ENCODE measurements around the gene STING1.
"Not testable (repeated sequence)": the region's sequence is repeated elsewhere in the genome, so short reads cannot be mapped to it uniquely, and the experiment has no call there.

STING1 gene

DNA sequence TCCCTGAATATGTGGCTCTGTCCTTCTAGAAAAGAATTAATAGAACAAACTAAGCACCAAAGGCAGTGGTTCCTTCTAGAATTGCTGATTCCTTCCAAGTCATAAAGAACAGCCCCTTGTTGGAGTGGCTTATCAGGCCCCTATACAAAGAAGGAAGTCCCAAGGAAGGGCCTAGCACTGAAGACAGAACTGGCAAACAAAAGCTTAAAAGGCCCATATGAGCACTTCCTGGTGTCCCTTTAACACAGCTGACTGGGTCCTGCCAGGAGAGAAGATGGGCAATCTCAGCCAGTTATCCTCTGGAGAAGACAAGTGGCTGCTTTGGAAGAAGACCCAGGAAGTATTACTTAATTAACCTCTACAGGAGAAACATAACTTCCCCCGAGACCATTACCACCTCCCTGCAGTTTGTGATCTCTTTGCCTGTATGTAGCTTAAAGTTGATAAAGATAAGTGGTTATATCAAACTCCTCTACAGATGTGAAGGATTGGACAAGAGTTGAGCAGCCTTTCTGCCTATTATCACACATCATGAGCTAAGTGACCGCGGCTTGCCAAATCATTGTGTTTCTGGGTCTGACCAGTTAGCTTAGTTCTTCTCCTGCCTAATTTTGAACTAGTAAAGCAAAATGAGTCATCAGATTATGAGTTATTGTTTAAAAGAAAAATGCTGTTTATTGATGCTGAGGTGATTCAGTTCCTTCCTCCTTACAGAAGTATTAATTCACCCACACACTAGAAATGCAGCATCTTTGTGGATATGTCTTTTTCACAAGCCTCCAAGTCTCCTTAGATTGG lies 13.3 kb upstream of the STING1 start:
- H3K4me3 ChIP-seq (ENCODE audit: low read depth, low read length): no peak overlapping the region
- no peaks in the 10 kb centered on the region for H3K36me3 ChIP-seq (ENCODE audit: control insufficient read depth, insufficient read depth, low read length)
- H3K9ac ChIP-seq (ENCODE audit: low read depth, low read length): no peak overlapping the region
- no peaks in the 10 kb centered on the region for H3K4me1 ChIP-seq (ENCODE audit: control insufficient read depth, insufficient read depth, low read length)
- no peaks in the 10 kb centered on the region for H3K9me3 ChIP-seq (ENCODE audit: control insufficient read depth, insufficient read depth, low read length)
- H3K27ac ChIP-seq (ENCODE audit: low read depth, low read length): no peak overlapping the region
- no peaks in the 10 kb centered on the region for H3K27me3 ChIP-seq (ENCODE audit: control insufficient read depth, insufficient read depth, low read length)

DNA sequence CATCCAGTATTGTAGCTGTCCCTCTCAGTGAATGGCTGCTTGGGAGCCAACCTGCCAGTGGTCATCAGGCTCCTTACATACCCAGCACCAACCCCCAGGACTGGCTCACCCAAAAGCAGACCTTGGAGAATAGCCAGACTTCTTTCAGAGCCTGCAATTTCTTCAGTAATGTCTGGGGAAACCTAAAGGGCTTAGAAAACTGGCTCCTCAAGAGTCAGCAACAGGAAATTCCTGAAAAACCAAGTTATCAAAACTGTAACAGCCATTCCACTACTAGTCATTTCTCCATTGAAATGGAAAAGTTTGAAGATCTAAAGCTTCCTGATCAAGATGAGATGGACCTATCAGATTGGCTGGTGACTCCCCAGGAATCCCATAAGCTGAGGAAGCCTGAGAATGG lies 12.3 kb upstream of the STING1 start:
- H3K4me1 ChIP-seq (ENCODE audit: control insufficient read depth, insufficient read depth, low read length): no peaks in the 10 kb centered on the region
- H3K9me3 ChIP-seq (ENCODE audit: control insufficient read depth, insufficient read depth, low read length): no peaks in the 10 kb centered on the region
- H3K36me3 ChIP-seq (ENCODE audit: control insufficient read depth, insufficient read depth, low read length): no peaks in the 10 kb centered on the region
- no peaks in the 10 kb centered on the region for H3K27me3 ChIP-seq (ENCODE audit: control insufficient read depth, insufficient read depth, low read length)
- no peak overlapping the region for H3K4me3 ChIP-seq (ENCODE audit: low read depth, low read length)
- no peak overlapping the region for H3K27ac ChIP-seq (ENCODE audit: low read depth, low read length)
- H3K9ac ChIP-seq (ENCODE audit: low read depth, low read length): no peak overlapping the region

DNA sequence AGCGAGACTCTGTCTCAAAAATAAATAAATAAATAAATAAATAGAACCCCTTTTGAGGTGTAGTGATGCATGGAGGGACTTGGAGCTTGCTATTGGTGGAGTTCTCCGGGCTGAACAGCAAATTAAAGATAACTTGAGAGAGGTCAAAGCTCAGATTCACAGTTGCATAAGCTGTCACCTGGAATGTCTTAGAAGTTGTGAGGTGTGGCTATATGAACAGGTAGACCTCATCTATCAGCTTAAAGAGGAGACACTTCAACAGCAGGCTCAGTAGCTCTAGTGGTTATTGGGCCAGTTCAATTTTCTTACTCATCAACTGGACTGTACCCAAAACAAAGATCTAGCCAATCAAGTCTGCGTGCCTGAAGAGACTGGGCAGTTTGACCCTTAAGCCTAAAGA lies 11.7 kb upstream of the STING1 start:
- Histone ChIP-seq H3K4me3 (ENCODE audit: low read depth, low read length) (no peak overlapping the region), H3K27me3 (ENCODE audit: control insufficient read depth, insufficient read depth, low read length) (no peaks in the 10 kb centered on the region), H3K36me3 (ENCODE audit: control insufficient read depth, insufficient read depth, low read length) (no peaks in the 10 kb centered on the region), H3K9me3 (ENCODE audit: control insufficient read depth, insufficient read depth, low read length) (no peaks in the 10 kb centered on the region), H3K4me1 (ENCODE audit: control insufficient read depth, insufficient read depth, low read length) (no peaks in the 10 kb centered on the region), H3K27ac (ENCODE audit: low read depth, low read length) (no peak overlapping the region), H3K9ac (ENCODE audit: low read depth, low read length) (no peak overlapping the region)

DNA sequence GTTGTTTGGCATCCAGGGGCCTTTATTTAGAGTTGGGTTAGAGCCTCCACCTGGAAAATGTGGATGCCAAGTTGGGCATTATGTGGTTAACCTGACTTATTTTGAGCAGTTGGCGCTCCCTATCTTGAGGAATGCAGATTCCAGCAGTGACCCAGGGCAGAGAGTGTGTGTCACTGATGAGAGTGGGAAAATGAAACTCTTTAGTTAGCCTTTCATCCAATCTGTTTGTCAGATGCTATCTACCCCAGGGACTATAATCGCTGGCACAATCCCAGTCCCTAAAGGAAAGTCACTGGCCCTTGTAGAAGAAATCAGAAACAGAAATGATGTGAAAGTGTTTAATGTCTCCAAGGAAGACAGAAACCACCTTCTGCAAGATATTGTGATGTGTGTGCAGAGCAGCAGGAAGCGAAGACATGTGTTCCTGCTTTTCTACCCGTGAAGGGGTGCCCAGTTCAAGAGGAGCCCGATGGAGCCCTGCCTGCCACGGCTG lies 10.2 kb upstream of the STING1 start:
- no peaks in the 10 kb centered on the region for H3K9me3 ChIP-seq (ENCODE audit: control insufficient read depth, insufficient read depth, low read length)
- no peak overlapping the region for H3K4me3 ChIP-seq (ENCODE audit: low read depth, low read length)
- H3K4me1 ChIP-seq (ENCODE audit: control insufficient read depth, insufficient read depth, low read length): no peaks in the 10 kb centered on the region
- H3K27me3 ChIP-seq (ENCODE audit: control insufficient read depth, insufficient read depth, low read length): no peaks in the 10 kb centered on the region
- H3K27ac ChIP-seq (ENCODE audit: low read depth, low read length): no peak overlapping the region
- H3K36me3 ChIP-seq (ENCODE audit: control insufficient read depth, insufficient read depth, low read length): no peaks in the 10 kb centered on the region
- H3K9ac ChIP-seq (ENCODE audit: low read depth, low read length): no peak overlapping the region

DNA sequence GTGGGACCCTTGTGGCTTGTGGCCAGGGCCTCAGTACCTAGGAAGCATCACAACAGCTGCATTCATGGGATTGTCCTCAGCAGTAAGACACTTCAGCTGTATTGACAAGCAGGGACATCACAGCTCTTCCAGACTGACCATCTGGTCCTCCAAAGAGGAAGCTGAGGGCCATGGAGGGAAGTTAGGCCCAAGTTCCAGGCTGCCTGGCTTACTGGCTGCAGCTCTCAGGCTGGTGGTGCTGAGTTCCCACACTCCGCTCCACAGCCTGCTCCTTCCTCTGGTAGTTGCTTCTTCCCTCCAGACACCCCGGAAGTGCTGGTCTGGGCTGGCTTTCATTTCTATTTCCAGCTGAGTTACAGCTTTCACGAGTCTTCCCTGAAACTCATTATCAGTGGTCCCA lies 5.7 kb upstream of the STING1 start:
- Histone ChIP-seq H3K36me3 (ENCODE audit: control insufficient read depth, insufficient read depth, low read length) (no peaks in the 10 kb centered on the region), H3K4me3 (ENCODE audit: low read depth, low read length) (no peak overlapping the region), H3K4me1 (ENCODE audit: control insufficient read depth, insufficient read depth, low read length) (0 out of 2 replicates have a peak, but pooled peaks cover 10% of the 10 kb centered on the region), H3K27ac (ENCODE audit: low read depth, low read length) (no peak overlapping the region), H3K9me3 (ENCODE audit: control insufficient read depth, insufficient read depth, low read length) (no peaks in the 10 kb centered on the region), H3K27me3 (ENCODE audit: control insufficient read depth, insufficient read depth, low read length) (no peaks in the 10 kb centered on the region), H3K9ac (ENCODE audit: low read depth, low read length) (no peak overlapping the region)

DNA sequence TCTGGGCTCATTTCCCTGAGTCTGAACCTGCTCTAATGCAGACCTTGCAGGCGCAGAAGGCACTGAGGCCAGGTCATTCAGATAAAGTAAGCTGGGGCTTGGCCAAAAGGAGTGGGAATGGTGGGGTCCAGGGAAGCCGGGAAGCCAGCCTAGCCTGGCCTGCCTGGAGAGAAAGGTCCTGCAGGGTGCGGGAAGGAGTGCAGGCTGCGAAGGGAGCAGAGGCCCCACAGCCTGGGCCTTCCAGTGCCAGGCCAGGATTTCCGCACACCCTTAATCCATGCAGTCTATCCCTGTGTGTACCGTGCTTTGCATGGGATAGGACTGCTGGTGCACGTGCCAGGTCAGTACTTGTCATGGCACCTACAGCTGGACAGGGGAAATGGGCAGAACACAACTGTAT lies 3.6 kb upstream of the STING1 start:
- no peak overlapping the region for H3K4me3 ChIP-seq (ENCODE audit: low read depth, low read length)
- H3K9me3 ChIP-seq (ENCODE audit: control insufficient read depth, insufficient read depth, low read length): no peaks in the 10 kb centered on the region
- no peak overlapping the region for H3K9ac ChIP-seq (ENCODE audit: low read depth, low read length)
- H3K27ac ChIP-seq (ENCODE audit: low read depth, low read length): no peak overlapping the region
- H3K36me3 ChIP-seq (ENCODE audit: control insufficient read depth, insufficient read depth, low read length): no peaks in the 10 kb centered on the region
- H3K27me3 ChIP-seq (ENCODE audit: control insufficient read depth, insufficient read depth, low read length): no peaks in the 10 kb centered on the region
- H3K4me1 ChIP-seq (ENCODE audit: control insufficient read depth, insufficient read depth, low read length): 0 out of 2 replicates have a peak, but pooled peaks cover 10% of the 10 kb centered on the region

DNA sequence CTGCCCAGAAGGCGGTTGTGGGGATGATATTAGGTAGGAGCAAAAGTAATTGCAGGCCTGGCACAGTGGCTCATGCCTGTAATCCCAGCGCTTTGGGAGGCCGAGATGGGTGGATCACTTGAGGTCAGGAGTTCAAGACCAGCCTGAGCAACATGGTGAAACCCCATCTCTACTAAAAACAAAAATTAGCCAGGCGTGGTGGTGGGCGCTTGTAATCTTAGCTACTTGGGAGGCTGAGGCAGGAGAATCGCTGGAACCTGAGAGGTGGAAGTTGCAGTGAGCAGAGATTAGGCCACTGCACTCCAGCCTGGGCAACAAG lies 291 bp upstream of the STING1 start:
- not testable (repeated sequence) for H3K9ac ChIP-seq (ENCODE audit: low read depth, low read length); H3K4me3 ChIP-seq (ENCODE audit: low read depth, low read length); H3K36me3 ChIP-seq (ENCODE audit: control insufficient read depth, insufficient read depth, low read length); H3K27me3 ChIP-seq (ENCODE audit: control insufficient read depth, insufficient read depth, low read length); H3K9me3 ChIP-seq (ENCODE audit: control insufficient read depth, insufficient read depth, low read length); H3K4me1 ChIP-seq (ENCODE audit: control insufficient read depth, insufficient read depth, low read length); H3K27ac ChIP-seq (ENCODE audit: low read depth, low read length)

DNA sequence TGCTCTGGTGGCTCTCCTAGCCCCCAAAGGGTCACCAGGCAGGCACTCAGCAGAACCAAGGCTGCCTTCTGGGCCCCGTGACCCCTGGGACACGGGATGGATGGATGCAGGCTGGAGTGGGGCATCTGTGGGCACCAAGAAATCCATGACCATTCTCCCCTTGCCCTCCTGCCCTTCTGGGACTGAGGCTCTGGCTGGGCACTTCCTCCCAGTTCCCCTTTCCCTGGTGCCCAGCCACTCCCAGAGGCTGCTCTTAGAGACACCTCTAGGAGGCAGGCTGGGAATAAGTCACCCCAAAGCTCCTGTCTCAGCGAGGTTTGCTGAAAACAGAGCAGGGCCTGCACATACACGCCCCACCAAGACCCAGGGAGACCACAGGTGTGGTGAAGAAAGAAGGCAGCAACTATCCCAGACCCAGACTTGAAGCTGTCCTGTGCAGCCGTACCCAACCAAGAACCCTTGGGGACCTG lies 943 bp downstream of the STING1 start:
- Histone ChIP-seq H3K27me3 (ENCODE audit: control insufficient read depth, insufficient read depth, low read length) (no peaks in the 10 kb centered on the region), H3K27ac (ENCODE audit: low read depth, low read length) (no peak overlapping the region), H3K36me3 (ENCODE audit: control insufficient read depth, insufficient read depth, low read length) (no peaks in the 10 kb centered on the region), H3K9me3 (ENCODE audit: control insufficient read depth, insufficient read depth, low read length) (no peaks in the 10 kb centered on the region), H3K9ac (ENCODE audit: low read depth, low read length) (no peak overlapping the region), H3K4me1 (ENCODE audit: control insufficient read depth, insufficient read depth, low read length) (0 out of 2 replicates have a peak, but pooled peaks cover 8% of the 10 kb centered on the region), H3K4me3 (ENCODE audit: low read depth, low read length) (no peak overlapping the region)

DNA sequence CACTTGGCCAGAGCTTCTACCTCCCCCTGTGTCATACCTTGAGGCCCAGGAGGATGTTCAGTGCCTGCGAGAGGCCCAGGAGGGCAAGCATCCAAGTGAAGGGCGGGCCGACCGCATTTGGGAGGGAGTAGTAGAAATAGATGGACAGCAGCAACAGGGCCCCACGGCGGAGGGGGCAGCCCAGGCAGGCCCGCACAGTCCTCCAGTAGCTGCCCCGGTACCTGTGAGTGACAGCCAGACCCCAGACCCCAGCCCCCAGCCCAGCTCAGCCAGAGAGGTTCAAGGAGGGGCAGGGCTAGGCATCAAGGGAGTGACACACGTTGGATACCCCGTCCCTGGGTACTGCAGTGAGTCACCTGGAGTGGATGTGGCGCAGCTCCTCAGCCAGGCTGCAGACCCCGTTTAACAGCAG lies 1.4 kb downstream of the STING1 start:
- no peak overlapping the region for H3K9ac ChIP-seq (ENCODE audit: low read depth, low read length)
- no peaks in the 10 kb centered on the region for H3K36me3 ChIP-seq (ENCODE audit: control insufficient read depth, insufficient read depth, low read length)
- H3K4me1 ChIP-seq (ENCODE audit: control insufficient read depth, insufficient read depth, low read length): 0 out of 2 replicates have a peak, but pooled peaks cover 4% of the 10 kb centered on the region
- no peaks in the 10 kb centered on the region for H3K27me3 ChIP-seq (ENCODE audit: control insufficient read depth, insufficient read depth, low read length)
- no peak overlapping the region for H3K4me3 ChIP-seq (ENCODE audit: low read depth, low read length)
- no peaks in the 10 kb centered on the region for H3K9me3 ChIP-seq (ENCODE audit: control insufficient read depth, insufficient read depth, low read length)
- H3K27ac ChIP-seq (ENCODE audit: low read depth, low read length): no peak overlapping the region

DNA sequence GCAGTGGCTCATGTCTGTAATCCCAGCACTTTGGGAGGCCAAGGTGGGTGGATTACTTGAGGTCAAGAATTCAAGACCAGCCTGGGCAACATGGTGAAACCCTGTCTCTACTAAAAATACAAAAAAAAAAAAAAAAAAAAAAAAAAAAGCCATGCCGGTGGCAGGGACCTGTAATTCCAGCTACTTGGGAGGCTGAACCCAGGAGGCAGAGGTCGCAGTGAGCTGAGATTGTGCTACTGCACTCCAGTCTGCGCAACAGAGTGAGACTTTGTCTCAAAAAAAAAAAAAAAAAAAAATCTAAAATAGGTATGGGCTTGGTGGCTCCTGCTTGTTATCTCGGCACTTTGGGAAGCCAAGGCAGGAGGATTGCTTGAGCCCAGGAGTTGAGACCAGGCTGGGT lies 2.8 kb downstream of the STING1 start:
- not testable (repeated sequence) for H3K4me1 ChIP-seq (ENCODE audit: control insufficient read depth, insufficient read depth, low read length); H3K4me3 ChIP-seq (ENCODE audit: low read depth, low read length); H3K36me3 ChIP-seq (ENCODE audit: control insufficient read depth, insufficient read depth, low read length); H3K27me3 ChIP-seq (ENCODE audit: control insufficient read depth, insufficient read depth, low read length); H3K27ac ChIP-seq (ENCODE audit: low read depth, low read length); H3K9me3 ChIP-seq (ENCODE audit: control insufficient read depth, insufficient read depth, low read length); H3K9ac ChIP-seq (ENCODE audit: low read depth, low read length)

DNA sequence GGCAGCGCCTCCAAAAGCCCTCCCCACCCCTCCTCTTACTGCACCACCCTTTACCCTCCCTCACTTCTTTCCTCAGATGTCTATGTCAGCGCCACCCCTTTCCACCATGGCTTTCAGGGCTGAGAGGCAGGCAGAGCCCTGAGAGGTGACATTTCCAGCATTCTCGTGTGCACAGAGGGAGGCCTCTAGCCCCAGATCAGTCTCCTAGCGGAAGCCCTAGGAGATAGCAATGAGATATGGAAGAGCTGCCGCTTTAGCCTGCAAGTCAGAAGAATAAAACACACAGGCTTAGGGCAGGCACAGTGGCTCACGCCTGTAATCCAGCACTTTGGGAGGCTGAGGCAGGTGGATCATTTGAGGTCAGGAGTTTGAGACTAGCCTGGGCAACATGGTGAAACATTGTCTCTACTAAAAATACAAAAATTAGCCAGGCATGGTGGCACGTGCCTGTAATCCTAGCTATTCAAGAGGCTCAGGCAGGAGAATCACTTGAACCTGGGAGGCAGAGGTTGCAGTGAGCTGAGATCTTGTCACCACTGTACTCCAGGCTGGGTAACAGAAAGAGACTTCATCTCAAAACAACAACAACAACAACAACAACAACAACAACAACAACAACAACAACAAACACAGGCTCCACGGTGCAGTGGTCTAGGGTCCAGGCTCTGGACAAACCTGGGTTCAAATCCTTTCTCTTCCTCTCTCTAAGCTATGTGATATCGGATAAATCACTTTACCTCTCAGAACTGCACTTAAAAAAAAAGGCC lies 3.7 kb downstream of the STING1 start:
- not testable (repeated sequence) for H3K4me1 ChIP-seq (ENCODE audit: control insufficient read depth, insufficient read depth, low read length); H3K27ac ChIP-seq (ENCODE audit: low read depth, low read length); H3K9me3 ChIP-seq (ENCODE audit: control insufficient read depth, insufficient read depth, low read length); H3K36me3 ChIP-seq (ENCODE audit: control insufficient read depth, insufficient read depth, low read length); H3K27me3 ChIP-seq (ENCODE audit: control insufficient read depth, insufficient read depth, low read length); H3K4me3 ChIP-seq (ENCODE audit: low read depth, low read length); H3K9ac ChIP-seq (ENCODE audit: low read depth, low read length)
